ENCODE measurements around the gene TBC1D22A.

DNA sequence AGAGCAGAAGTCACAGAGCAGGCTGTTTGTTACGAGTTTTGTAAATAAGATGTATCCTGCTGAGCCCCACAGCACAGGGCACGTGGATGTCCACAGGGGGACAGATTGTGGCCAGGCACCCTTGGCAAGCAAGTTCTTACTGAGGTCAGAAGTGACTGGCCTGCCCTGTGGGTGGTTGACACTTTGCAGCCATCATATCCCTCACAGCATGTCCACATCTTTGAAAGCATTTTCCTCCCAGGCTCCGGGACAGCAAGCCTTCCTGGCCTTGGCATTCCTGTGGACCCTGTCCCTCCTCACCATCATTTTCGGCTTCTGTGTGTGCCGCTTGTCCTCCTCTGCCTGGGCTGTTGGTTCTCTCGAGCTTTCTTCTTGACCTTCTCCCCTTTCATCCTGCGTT lies 189.5 kb downstream of the TBC1D22A start:
- TF ChIP-seq, protein P1, sequence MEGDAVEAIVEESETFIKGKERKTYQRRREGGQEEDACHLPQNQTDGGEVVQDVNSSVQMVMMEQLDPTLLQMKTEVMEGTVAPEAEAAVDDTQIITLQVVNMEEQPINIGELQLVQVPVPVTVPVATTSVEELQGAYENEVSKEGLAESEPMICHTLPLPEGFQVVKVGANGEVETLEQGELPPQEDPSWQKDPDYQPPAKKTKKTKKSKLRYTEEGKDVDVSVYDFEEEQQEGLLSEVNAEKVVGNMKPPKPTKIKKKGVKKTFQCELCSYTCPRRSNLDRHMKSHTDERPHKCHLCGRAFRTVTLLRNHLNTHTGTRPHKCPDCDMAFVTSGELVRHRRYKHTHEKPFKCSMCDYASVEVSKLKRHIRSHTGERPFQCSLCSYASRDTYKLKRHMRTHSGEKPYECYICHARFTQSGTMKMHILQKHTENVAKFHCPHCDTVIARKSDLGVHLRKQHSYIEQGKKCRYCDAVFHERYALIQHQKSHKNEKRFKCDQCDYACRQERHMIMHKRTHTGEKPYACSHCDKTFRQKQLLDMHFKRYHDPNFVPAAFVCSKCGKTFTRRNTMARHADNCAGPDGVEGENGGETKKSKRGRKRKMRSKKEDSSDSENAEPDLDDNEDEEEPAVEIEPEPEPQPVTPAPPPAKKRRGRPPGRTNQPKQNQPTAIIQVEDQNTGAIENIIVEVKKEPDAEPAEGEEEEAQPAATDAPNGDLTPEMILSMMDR (IDR thresholded peaks at IDR 0.05; ENCODE audit: poor library complexity): no peak
- TF ChIP-seq EZH2 (IDR thresholded peaks at IDR 0.05; ENCODE audit: borderline replicate concordance) (no peak), EZH2phosphoT487 (IDR thresholded peaks at IDR 0.05; ENCODE audit: low read depth, severe bottlenecking, unreplicated experiment) (no peak)
